Mesendoderm (in vitro differentiated cells): ENCODE results near the gene NLGN1.
"Not testable (repeated sequence)": the region's sequence is repeated elsewhere in the genome, so short reads cannot be mapped to it uniquely, and the experiment has no call there.

Experiments
- DNase-seq: peaks from one replicate; pipeline ENCODE4 v3.0.0; 2013
- H2AK5ac ChIP-seq: 2 replicates; pipeline ENCODE4 v1.6.1; 2013; ENCODE audit warnings: low read length, inconsistent platforms
- H2BK120ac ChIP-seq: 2 replicates; pipeline ENCODE4 v1.6.1; 2013; ENCODE audit warnings: low read depth, mild to moderate bottlenecking, low read length, moderate library complexity, mixed read lengths
- H2BK15ac ChIP-seq: replicated peaks from 2 replicates; pipeline ENCODE4 v1.6.1; 2013; ENCODE audit warnings: low read depth, mild to moderate bottlenecking, moderate library complexity
- H2BK5ac ChIP-seq: 2 replicates; pipeline ENCODE4 v1.6.1; 2013; ENCODE audit warnings: low read length, inconsistent platforms
- H3K18ac ChIP-seq: 2 replicates; pipeline ENCODE4 v1.6.1; 2013; ENCODE audit warnings: mild to moderate bottlenecking, low read length, mixed read lengths
- H3K23ac ChIP-seq: one replicate; pipeline ENCODE4 v1.6.1; 2013; ENCODE audit warnings: low read length
- H3K27ac ChIP-seq: 2 replicates; pipeline ENCODE4 v1.5.1; 2013; ENCODE audit warnings: low read depth, mild to moderate bottlenecking, inconsistent platforms, low read length, moderate library complexity
- H3K27me3 ChIP-seq: 2 replicates; pipeline ENCODE4 v1.6.1; 2013; ENCODE audit warnings: low read length, control low read depth, mild to moderate bottlenecking, inconsistent platforms; ENCODE audit not compliant: insufficient read depth, poor library complexity
- H3K36me3 ChIP-seq: 2 replicates; pipeline ENCODE4 v1.6.1; 2013; ENCODE audit warnings: low read length, inconsistent platforms; ENCODE audit not compliant: control insufficient read depth, insufficient read depth
- H3K4ac ChIP-seq: one replicate; pipeline ENCODE4 v1.6.1; 2013; ENCODE audit warnings: low read depth, mild to moderate bottlenecking, low read length, moderate library complexity
- H3K4me1 ChIP-seq: 2 replicates; pipeline ENCODE4 v1.6.1; 2013; ENCODE audit warnings: low read depth, low read length, inconsistent platforms; ENCODE audit not compliant: control insufficient read depth
- H3K4me2 ChIP-seq: 2 replicates; pipeline ENCODE4 v1.6.1; 2013; ENCODE audit warnings: low read length
- H3K4me3 ChIP-seq: 2 replicates; pipeline ENCODE4 v1.5.1; 2013; ENCODE audit warnings: mild to moderate bottlenecking, low read length
- H3K56ac ChIP-seq: one replicate; pipeline ENCODE4 v1.6.1; 2013; ENCODE audit warnings: low read length
- H3K79me1 ChIP-seq: 2 replicates; pipeline ENCODE4 v1.6.1; 2013; ENCODE audit warnings: low read length, inconsistent platforms
- H3K79me2 ChIP-seq: 2 replicates; pipeline ENCODE4 v1.6.1; 2013; ENCODE audit warnings: mild to moderate bottlenecking, low read length; ENCODE audit not compliant: control insufficient read depth, insufficient read depth
- H3K9ac ChIP-seq: 2 replicates; pipeline ENCODE4 v1.6.1; 2013; ENCODE audit warnings: low read length, inconsistent platforms
- H4K5ac ChIP-seq: one replicate; pipeline ENCODE4 v1.6.1; 2013; ENCODE audit warnings: low read length
- H4K8ac ChIP-seq: one replicate; pipeline ENCODE4 v1.6.1; 2013; ENCODE audit warnings: low read depth, mild to moderate bottlenecking, control low read depth, low read length, moderate library complexity
- WGBS: extraction: QIAGEN DNeasy Blood & Tissue Kit; methylation state at CpG from one replicate; pipeline ENCODE4 v1.1.7; 2013; ENCODE audit warnings: low lambda C conversion rate, missing lambda C conversion rate; ENCODE audit not compliant: insufficient coverage; ENCODE audit errors: extremely low coverage; 5-methylcytosine and 5-hydroxymethylcytosine counted together

The NLGN1 gene

GRCh38 chr3:174208161-174208560, 810.6 kb downstream of the NLGN1 start:
- no peaks in the 10 kb centered on the region for H3K79me1 ChIP-seq
- no peak overlapping the region for H2AK5ac ChIP-seq
- no peaks in the 10 kb centered on the region for H3K36me3 ChIP-seq
- H3K4ac ChIP-seq = no peak overlapping the region
- no peak overlapping the region for H3K4me2 ChIP-seq
- no peak overlapping the region for H2BK15ac ChIP-seq
- no peak overlapping the region for H3K18ac ChIP-seq
- peak; percentile 3 for DNase-seq
- no peak overlapping the region for H3K9ac ChIP-seq
- H2BK5ac ChIP-seq = no peak overlapping the region
- no peak overlapping the region for H2BK120ac ChIP-seq
- no peak overlapping the region for H3K27ac ChIP-seq
- H3K56ac ChIP-seq = no peak overlapping the region
- H4K5ac ChIP-seq = no peak overlapping the region
- WGBS = no CpG with 5 or more reads among the region's 2 CpGs
- no peak overlapping the region for H3K23ac ChIP-seq
- H3K4me3 ChIP-seq = no peak overlapping the region
- no peaks in the 10 kb centered on the region for H3K4me1 ChIP-seq
- H4K8ac ChIP-seq = no peak overlapping the region
- no peaks in the 10 kb centered on the region for H3K79me2 ChIP-seq
- no peaks in the 10 kb centered on the region for H3K27me3 ChIP-seq

GRCh38 chr3:174211896-174212295, 814.4 kb downstream of the NLGN1 start:
- not testable (repeated sequence) for H3K4me1 ChIP-seq, H3K18ac ChIP-seq

GRCh38 chr3:174215456-174215855, 817.9 kb downstream of the NLGN1 start:
- Histone ChIP-seq H3K18ac (no peak overlapping the region), H2AK5ac (no peak overlapping the region), H3K4me3 (no peak overlapping the region), H3K4me2 (no peak overlapping the region), H4K5ac (no peak overlapping the region), H3K27ac (no peak overlapping the region), H3K56ac (no peak overlapping the region), H3K4ac (no peak overlapping the region), H4K8ac (no peak overlapping the region), H2BK120ac (no peak overlapping the region), H3K9ac (no peak overlapping the region), H3K27me3 (no peaks in the 10 kb centered on the region), H2BK5ac (no peak overlapping the region), H3K79me2 (no peaks in the 10 kb centered on the region), H3K23ac (no peak overlapping the region), H2BK15ac (no peak overlapping the region), H3K36me3 (no peaks in the 10 kb centered on the region), H3K4me1 (no peaks in the 10 kb centered on the region), H3K79me1 (no peaks in the 10 kb centered on the region)
- no peak for DNase-seq
- WGBS = no CpG with 5 or more reads among the region's 5 CpGs

More at GRCh38 chr3:174211896-174212295, 814.4 kb downstream of the NLGN1 start:
- not testable (repeated sequence) for H3K56ac ChIP-seq, H2AK5ac ChIP-seq, H2BK15ac ChIP-seq, H3K79me1 ChIP-seq, H3K4ac ChIP-seq, H3K27me3 ChIP-seq, H3K79me2 ChIP-seq, H3K36me3 ChIP-seq, DNase-seq, H2BK5ac ChIP-seq, H3K23ac ChIP-seq, H4K5ac ChIP-seq, H4K8ac ChIP-seq, H3K4me3 ChIP-seq, H2BK120ac ChIP-seq, H3K4me2 ChIP-seq, H3K9ac ChIP-seq, H3K27ac ChIP-seq
- WGBS = no CpG with 5 or more reads among the region's 24 CpGs

GRCh38 chr3:174216019-174216418, 818.5 kb downstream of the NLGN1 start:
- no CpG with 5 or more reads among the region's 2 CpGs for WGBS
- Histone ChIP-seq H2BK5ac (no peak overlapping the region), H3K4me1 (no peaks in the 10 kb centered on the region), H3K9ac (no peak overlapping the region), H2BK15ac (no peak overlapping the region), H3K56ac (no peak overlapping the region), H3K27ac (no peak overlapping the region), H2BK120ac (no peak overlapping the region), H4K8ac (no peak overlapping the region), H3K79me2 (no peaks in the 10 kb centered on the region), H3K27me3 (no peaks in the 10 kb centered on the region), H3K36me3 (no peaks in the 10 kb centered on the region), H3K23ac (no peak overlapping the region), H3K4me3 (no peak overlapping the region), H3K4ac (no peak overlapping the region), H3K18ac (no peak overlapping the region), H2AK5ac (no peak overlapping the region), H4K5ac (no peak overlapping the region), H3K4me2 (no peak overlapping the region), H3K79me1 (no peaks in the 10 kb centered on the region)
- no peak for DNase-seq

- H3K4ac ChIP-seq = no peak overlapping the region
- no peak overlapping the region for H3K23ac ChIP-seq
- peak overlapping the region; percentile 19 for H2BK15ac ChIP-seq
- no peak overlapping the region for H2BK120ac ChIP-seq
- no CpG with 5 or more reads among the region's 3 CpGs for WGBS
- H3K56ac ChIP-seq = no peak overlapping the region
- no peaks in the 10 kb centered on the region for H3K79me1 ChIP-seq
- no peak overlapping the region for H4K5ac ChIP-seq
- no peaks in the 10 kb centered on the region for H3K4me1 ChIP-seq
- no peak for DNase-seq
- no peak overlapping the region for H2BK5ac ChIP-seq
- no peaks in the 10 kb centered on the region for H3K27me3 ChIP-seq
- no peak overlapping the region for H2AK5ac ChIP-seq
- H3K9ac ChIP-seq = no peak overlapping the region
- H3K4me2 ChIP-seq = no peak overlapping the region
- no peak overlapping the region for H3K18ac ChIP-seq
- H3K4me3 ChIP-seq = no peak overlapping the region
- no peaks in the 10 kb centered on the region for H3K36me3 ChIP-seq
- no peak overlapping the region for H4K8ac ChIP-seq
- no peak overlapping the region for H3K27ac ChIP-seq
- H3K79me2 ChIP-seq = no peaks in the 10 kb centered on the region
These were observed 819.6 kb downstream of the NLGN1 start for GRCh38 chr3:174216946-174217718.

- Histone ChIP-seq H3K23ac (no peak overlapping the region), H2AK5ac (no peak overlapping the region), H3K4me3 (no peak overlapping the region), H3K27ac (no peak overlapping the region), H2BK15ac (no peak overlapping the region), H3K18ac (no peak overlapping the region), H3K9ac (no peak overlapping the region), H4K5ac (no peak overlapping the region), H3K4me2 (no peak overlapping the region), H3K79me1 (no peaks in the 10 kb centered on the region), H3K27me3 (no peaks in the 10 kb centered on the region), H3K4ac (no peak overlapping the region), H3K56ac (no peak overlapping the region), H3K4me1 (no peaks in the 10 kb centered on the region), H4K8ac (no peak overlapping the region), H3K36me3 (no peaks in the 10 kb centered on the region), H2BK5ac (no peak overlapping the region), H3K79me2 (no peaks in the 10 kb centered on the region), H2BK120ac (no peak overlapping the region)
- WGBS = no CpG with 5 or more reads among the region's 1 CpG
- no peak for DNase-seq
These were observed 820.5 kb downstream of the NLGN1 start for GRCh38 chr3:174218016-174218415.
